Muscle of leg (tissue), 11 donors: ENCODE data around the gene TAF8. TPM values are rescaled to one million over a fixed set of nuclear protein-coding genes. Genes with fewer than 3 reads are reported as not detected.

Experiments
- DNase-seq: peaks from one replicate; pipeline ENCODE4 v3.0.0; 2013
- H3K27ac ChIP-seq: one replicate; pipeline ENCODE4 v1.5.1; 2013; ENCODE audit warnings: mild to moderate bottlenecking, low read length, control low read depth
- H3K27me3 ChIP-seq: one replicate; pipeline ENCODE4 v1.6.1; 2013; ENCODE audit warnings: low read length; ENCODE audit not compliant: control insufficient read depth, insufficient read depth
- H3K36me3 ChIP-seq: one replicate; pipeline ENCODE4 v1.6.1; 2013; ENCODE audit warnings: low read length; ENCODE audit not compliant: control insufficient read depth, insufficient read depth
- H3K4me1 ChIP-seq: one replicate; pipeline ENCODE4 v1.6.1; 2013; ENCODE audit warnings: low read length; ENCODE audit not compliant: control insufficient read depth, insufficient read depth
- H3K4me3 ChIP-seq: one replicate; pipeline ENCODE4 v1.5.1; 2013; ENCODE audit warnings: low read length, control low read depth
- H3K9me3 ChIP-seq: replicated peaks from 2 replicates; pipeline ENCODE4 v1.6.1; 2013; ENCODE audit warnings: low read depth, low read length; ENCODE audit not compliant: control insufficient read depth
- WGBS: methylation state at CpG from one replicate; pipeline ENCODE4 v1.1.5; 2013; ENCODE audit warnings: missing lambda C conversion rate; ENCODE audit not compliant: insufficient coverage; 5-methylcytosine and 5-hydroxymethylcytosine counted together
- polyA plus RNA-seq, 8 donors: library from polyadenylated mRNA; unstranded; fragments of 120-200 nt; gene quantifications; one replicate each; pipeline versions ENCODE4 v1.2.1 to v1.2.3, GENCODE V29; 2013; ENCODE audit warnings: inconsistent platforms in 1 of 8, low replicate concordance in 1 of 8; ENCODE audit not compliant: insufficient read length in 8 of 8, insufficient read depth in 1 of 8
- total RNA-seq: library from RNA; stranded (reverse); fragments of 120-200 nt; gene quantifications from one replicate; pipeline ENCODE4 v1.2.4, GENCODE V29; 2013

TAF8 gene
- total and polyA plus RNA-seq, 9 donors: 11.4 to 16.6 (median 13.4) TPM

DNA sequence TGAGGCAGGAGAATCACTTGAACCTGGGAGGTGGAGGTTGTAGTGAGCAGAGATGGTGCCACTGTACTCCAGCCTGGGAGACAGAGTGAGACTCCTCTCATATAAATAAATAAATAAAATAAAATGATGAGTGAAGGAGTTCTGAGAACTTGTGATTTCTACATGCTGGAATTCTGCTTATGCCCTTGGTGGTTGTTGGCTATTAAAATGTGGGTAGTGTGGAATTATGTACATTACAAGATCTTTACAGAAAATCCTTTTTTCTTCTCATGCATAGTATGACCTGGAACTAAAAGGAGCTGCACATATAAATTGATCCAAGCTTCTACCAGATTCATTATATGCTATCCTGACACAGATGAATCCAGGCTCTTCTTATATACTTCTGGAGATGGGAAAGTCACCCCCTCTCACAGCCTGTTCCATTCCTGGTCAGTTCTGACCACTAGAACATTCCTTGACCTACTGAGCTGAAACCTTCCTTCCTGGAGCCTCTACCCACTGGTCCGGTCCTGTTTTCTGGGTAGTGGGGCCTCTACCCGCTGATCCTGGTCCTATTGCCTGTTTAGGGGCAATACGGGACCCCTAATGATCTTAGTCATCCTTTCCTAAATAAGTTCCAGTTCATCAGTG, 37.7 kb upstream of the TAF8 start:
- no peak for DNase-seq
- H3K4me3 ChIP-seq: no peak overlapping the region
- peaks cover 2% of the 10 kb centered on the region for H3K36me3 ChIP-seq
- H3K9me3 ChIP-seq: no peaks in the 10 kb centered on the region
- no peak overlapping the region for H3K27ac ChIP-seq
- H3K4me1 ChIP-seq: peaks cover 47% of the 10 kb centered on the region
- WGBS: no CpG with 5 or more reads among the region's 3 CpGs
- no peaks in the 10 kb centered on the region for H3K27me3 ChIP-seq

DNA sequence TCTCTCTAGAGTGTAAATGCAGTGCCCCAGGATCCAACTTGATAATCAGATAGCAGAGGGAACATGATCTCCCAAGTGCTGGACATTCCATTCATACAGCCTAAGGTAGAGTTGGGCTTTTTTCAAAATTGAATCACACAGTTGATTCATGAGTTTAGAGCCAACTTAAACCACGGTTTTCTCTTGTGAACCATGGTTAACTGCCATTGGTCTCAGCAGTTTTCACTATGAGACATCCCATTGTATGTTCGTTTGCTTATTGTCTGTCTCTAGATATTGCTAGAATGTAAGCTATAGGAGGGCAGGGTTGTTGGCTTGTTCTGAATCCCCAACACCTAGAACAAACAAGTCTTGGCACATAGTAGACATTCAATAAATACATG, 37.2 kb upstream of the TAF8 start:
- Histone ChIP-seq H3K4me3 (no peak overlapping the region), H3K27me3 (no peaks in the 10 kb centered on the region), H3K36me3 (peaks cover 2% of the 10 kb centered on the region), H3K27ac (no peak overlapping the region), H3K4me1 (peaks cover 43% of the 10 kb centered on the region), H3K9me3 (no peaks in the 10 kb centered on the region)
- no peak for DNase-seq
- 63% methylated on average over 1 of the region's 2 CpGs for WGBS

DNA sequence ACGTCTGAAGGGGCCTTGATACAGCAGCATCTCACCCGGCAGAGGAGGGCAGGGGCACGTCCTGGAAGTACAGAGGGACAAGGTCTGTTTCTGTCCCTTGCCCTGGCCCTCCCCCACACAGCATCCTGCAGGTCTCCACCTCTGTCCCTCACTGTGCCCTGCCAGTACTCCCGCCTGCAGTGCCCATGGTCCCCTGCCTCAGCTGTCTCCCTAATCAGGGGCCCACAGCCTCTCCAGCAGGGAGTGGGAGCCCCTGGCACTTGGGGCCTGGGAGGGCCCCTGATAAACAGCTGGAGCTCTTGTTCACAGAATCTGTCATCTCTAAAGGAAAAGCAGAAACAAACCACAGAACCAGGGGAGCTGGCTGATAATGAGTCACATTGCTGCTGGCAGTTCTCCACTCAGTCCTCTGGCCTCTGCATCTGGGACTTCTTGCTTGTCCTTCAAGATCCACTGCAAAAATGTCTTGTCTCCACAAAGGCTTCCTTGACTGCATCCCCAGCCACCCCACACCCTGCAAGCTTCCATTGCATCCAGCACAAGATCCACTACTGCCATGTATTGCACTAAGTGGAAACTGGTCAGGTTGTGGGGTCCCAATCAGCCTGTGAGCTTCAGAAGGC, 33.2 kb upstream of the TAF8 start:
- H3K27ac ChIP-seq: no peak overlapping the region
- H3K27me3 ChIP-seq: no peaks in the 10 kb centered on the region
- WGBS: 40% methylated on average over 3 of the region's 4 CpGs
- H3K4me3 ChIP-seq: no peak overlapping the region
- no peaks in the 10 kb centered on the region for H3K36me3 ChIP-seq
- peak; percentile 41 for DNase-seq
- H3K9me3 ChIP-seq: no peaks in the 10 kb centered on the region
- H3K4me1 ChIP-seq: peaks cover 18% of the 10 kb centered on the region

DNA sequence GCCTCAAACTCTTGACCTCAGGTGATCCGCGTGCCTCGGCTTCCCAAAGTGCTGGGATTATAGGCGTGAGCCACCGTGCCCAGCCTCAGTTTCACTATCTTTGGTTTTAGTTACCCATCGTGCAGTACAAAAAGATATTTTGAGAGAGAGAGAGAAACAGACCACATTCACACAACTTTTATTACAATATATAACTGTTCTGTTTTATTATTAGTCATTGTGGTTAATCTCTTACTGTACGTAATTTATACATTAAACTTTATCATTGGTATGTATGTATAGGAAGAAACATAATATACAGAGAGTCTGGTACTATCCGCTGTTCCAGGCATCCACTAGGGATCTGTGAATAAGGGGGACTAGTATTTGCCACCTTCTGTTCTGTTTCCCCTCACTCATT, 29.4 kb upstream of the TAF8 start:
- no peak overlapping the region for H3K27ac ChIP-seq
- no peaks in the 10 kb centered on the region for H3K27me3 ChIP-seq
- no peaks in the 10 kb centered on the region for H3K36me3 ChIP-seq
- no CpG with 5 or more reads among the region's 8 CpGs for WGBS
- no peak for DNase-seq
- no peak overlapping the region for H3K4me3 ChIP-seq
- no peaks in the 10 kb centered on the region for H3K9me3 ChIP-seq
- peaks cover 26% of the 10 kb centered on the region for H3K4me1 ChIP-seq

DNA sequence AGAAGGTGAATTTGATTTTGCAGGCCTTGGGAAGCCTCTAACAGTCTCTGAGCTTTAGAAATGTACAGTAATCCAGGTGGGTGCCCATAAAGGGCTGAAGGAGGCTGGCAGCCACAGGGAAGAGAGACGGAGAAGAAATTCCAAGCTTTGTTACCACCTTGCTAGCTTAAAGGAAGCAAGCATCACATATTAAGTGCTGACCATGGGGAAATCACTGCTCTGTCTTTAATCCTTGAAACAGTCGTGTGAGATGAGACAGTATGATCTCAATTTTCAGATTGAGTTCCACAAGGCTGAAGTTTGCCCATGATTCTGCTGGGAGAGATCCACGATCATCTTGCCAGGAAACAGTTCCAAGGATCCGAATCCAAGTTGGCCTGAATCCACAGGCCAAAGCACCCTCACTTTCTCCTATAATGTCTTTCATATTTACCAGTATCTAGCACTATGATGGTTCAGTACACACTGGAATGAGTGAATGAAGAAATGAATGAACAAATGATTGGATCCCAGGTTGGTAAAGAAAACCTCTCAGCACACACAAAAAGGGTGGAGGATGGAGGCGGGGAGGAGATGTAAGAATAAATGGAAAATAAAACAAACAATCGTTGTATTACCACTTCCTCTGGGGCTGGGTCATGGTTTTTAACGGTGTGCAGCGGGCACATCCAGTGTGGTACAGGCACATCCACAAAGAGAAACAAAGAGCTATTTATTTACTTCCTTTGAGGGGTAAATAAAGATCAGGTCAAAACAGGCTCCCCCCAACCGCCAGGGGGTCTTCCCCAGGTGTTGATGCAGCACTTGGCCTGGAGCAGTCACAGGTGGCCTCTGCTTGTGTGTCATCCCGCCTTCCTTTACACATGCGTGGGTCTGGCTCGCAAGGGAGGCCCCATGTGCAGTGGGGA, 28.2 kb upstream of the TAF8 start:
- no peak for DNase-seq
- no peak overlapping the region for H3K4me3 ChIP-seq
- peaks cover 31% of the 10 kb centered on the region for H3K4me1 ChIP-seq
- H3K27ac ChIP-seq: no peak overlapping the region
- H3K27me3 ChIP-seq: no peaks in the 10 kb centered on the region
- 42% methylated on average over 3 of the region's 12 CpGs for WGBS
- no peaks in the 10 kb centered on the region for H3K9me3 ChIP-seq
- peaks cover 5% of the 10 kb centered on the region for H3K36me3 ChIP-seq

DNA sequence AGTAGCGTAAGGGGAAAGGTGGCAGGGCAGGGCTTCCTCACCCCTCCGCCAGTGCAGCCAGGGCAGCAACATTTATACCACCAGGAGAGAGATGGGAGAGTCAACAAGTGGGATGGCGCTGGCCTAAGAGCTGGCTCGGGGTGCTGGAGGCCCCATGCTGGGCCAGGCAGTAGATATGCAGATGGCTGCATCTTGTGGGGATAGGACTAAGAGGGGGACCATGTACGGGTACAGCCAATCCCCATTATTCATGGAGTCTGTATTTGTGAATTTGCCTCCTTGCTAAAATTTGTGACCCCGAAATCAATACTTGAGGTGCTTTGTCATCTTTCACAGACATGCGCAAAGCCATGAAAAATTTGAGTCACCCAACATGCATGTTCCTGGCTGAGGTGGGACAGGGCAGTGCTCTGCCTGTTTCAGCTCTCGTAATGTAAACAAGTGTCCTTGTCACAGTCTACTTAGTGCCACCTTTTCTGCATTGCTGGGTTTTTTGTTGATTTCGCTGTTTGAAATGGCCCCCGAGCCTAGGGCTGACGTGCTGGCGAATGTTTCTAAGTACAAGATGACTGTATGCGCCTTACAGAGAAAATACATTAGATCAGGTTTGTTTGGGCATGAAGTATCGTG, 27.5 kb upstream of the TAF8 start:
- no peak overlapping the region for H3K4me3 ChIP-seq
- no peaks in the 10 kb centered on the region for H3K9me3 ChIP-seq
- DNase-seq: no peak
- peaks cover 5% of the 10 kb centered on the region for H3K36me3 ChIP-seq
- no peaks in the 10 kb centered on the region for H3K27me3 ChIP-seq
- H3K4me1 ChIP-seq: peaks cover 31% of the 10 kb centered on the region
- no peak overlapping the region for H3K27ac ChIP-seq
- WGBS: 73% methylated on average over 8 of the region's 14 CpGs

DNA sequence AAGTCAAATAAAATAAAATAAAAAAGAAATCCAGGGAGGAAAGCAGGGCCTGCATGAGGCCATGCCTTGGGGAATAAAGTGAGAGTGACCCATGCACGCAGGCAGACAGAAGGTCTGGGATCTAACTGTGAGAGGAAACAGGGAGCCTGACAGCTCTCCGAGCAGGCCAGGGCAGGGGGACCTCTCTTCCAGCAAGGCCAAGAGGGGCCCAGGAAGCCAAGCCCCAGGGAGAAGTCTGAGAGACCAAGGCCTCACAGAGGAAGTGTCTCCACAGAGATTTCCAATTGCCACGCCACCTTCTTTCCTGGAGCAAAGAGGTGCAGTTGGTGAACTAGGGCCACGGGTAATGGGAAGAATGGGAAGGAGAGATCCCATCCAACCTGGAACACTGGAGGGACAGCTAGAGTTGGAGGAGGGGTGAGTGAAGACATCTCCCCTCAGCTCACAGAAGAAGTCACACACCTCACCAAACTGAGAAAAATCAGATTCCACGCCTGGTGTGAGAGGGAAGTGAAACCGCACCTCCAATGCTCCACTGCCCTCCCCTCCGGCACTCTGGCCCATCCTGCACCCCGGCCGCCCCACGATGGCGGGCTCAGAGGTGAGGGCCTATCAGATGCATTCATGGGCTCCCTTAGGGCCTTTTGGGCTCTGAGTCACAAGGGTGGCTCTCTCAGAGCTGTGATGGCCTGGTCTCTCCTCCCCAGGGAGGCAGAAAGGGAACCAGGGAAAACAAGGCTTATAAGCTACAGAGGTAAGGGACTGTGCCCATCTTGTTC, 25.1 kb upstream of the TAF8 start:
- no peaks in the 10 kb centered on the region for H3K27me3 ChIP-seq
- H3K27ac ChIP-seq: no peak overlapping the region

DNA sequence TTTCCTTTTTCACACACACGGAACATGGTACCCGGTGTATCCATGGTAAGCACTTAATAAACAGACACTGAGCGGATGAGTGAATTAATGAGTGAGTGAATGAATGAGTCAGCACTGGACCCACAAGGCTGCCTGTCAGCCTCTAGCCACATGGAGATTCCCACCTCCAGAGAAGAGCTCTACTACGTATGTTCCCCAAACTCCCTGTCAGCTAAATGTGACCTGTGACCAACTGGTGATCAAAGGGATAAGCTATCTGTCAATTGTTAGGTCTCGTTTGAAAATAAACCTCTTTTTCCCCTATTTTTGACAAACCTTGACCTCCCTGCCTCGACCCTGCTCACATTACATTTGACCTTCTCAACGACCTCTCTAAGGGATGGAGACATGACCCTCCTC, 24.5 kb upstream of the TAF8 start:
- no peaks in the 10 kb centered on the region for H3K27me3 ChIP-seq
- no peaks in the 10 kb centered on the region for H3K9me3 ChIP-seq
- peaks cover 61% of the 10 kb centered on the region for H3K4me1 ChIP-seq
- no peak for DNase-seq
- peaks cover 5% of the 10 kb centered on the region for H3K36me3 ChIP-seq
- 86% methylated on average over 3 of the region's 7 CpGs for WGBS
- H3K27ac ChIP-seq: no peak overlapping the region
- no peak overlapping the region for H3K4me3 ChIP-seq

More for the DNA sequence above, 25.1 kb upstream of the TAF8 start:
- H3K36me3 ChIP-seq: peaks cover 5% of the 10 kb centered on the region
- peaks cover 55% of the 10 kb centered on the region for H3K4me1 ChIP-seq
- no peaks in the 10 kb centered on the region for H3K9me3 ChIP-seq
- WGBS: 91% methylated on average over 6 of the region's 11 CpGs
- DNase-seq: no peak
- H3K4me3 ChIP-seq: no peak overlapping the region

DNA sequence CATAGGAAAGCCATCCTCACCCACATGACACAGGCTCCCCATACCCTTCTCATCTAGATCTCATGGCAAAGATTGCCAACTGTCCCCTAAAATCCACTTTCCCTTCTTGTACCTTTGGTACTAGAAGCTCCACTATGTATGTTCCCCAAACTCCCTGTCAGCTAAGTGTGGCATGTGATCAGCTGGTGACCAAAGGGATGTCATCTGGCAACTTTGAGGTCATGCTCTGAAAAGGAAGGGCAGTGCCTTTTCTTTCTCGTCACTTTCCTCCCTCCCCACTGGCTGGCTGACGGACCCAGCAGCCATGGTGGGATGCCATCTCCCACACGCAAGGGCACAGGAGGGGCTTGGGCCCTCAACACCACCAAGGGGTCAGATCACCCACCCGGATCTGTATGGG, 23.8 kb upstream of the TAF8 start:
- Histone ChIP-seq H3K9me3 (no peaks in the 10 kb centered on the region), H3K4me3 (no peak overlapping the region), H3K27ac (no peak overlapping the region), H3K4me1 (peaks cover 62% of the 10 kb centered on the region), H3K36me3 (peaks cover 5% of the 10 kb centered on the region), H3K27me3 (no peaks in the 10 kb centered on the region)
- WGBS: 49% methylated on average over 2 of the region's 4 CpGs
- no peak for DNase-seq
